Inflammatory macrophage treated with lipopolysaccharide for 1 hour (primary cell): ENCODE results near the gene HDAC6.
"Not testable (repeated sequence)": the region's sequence is repeated elsewhere in the genome, so short reads cannot be mapped to it uniquely, and the experiment has no call there.

Source experiments
- DNase-seq, 2 donors: peaks; one replicate each; pipeline ENCODE4 v3.0.0-alpha.2; 2020 to 2022

HDAC6 gene

GRCh38 chrX:48826876-48827653 lies 25.2 kb downstream of the HDAC6 start:
- no peak for DNase-seq

GRCh38 chrX:48827654-48827968 lies 25.7 kb downstream of the HDAC6 start:
- DNase-seq: no peak

- DNase-seq: no peak
Observed at GRCh38 chrX:48829016-48829735, 27.3 kb downstream of the HDAC6 start.

- DNase-seq: no peak
Observed at GRCh38 chrX:48831136-48831908, 29.5 kb downstream of the HDAC6 start.

GRCh38 chrX:48831909-48832291 lies 30.0 kb downstream of the HDAC6 start:
- no peak for DNase-seq

- peak in 1 of 2 donors; percentile 3 for DNase-seq
Observed at GRCh38 chrX:48833542-48834138, 31.8 kb downstream of the HDAC6 start.

- no peak for DNase-seq
Observed at GRCh38 chrX:48834383-48834709, 32.5 kb downstream of the HDAC6 start.

- DNase-seq: no peak
Observed at GRCh38 chrX:48835524-48836329, 33.9 kb downstream of the HDAC6 start, which contains the start of gene PCSK1N. TSS of gene PCSK1N (minus strand) at chrX:48835610. CDS start at chrX:48835532, 78 bp downstream.

- no peak for DNase-seq
Observed at GRCh38 chrX:48839686-48840085, 37.8 kb downstream of the HDAC6 start.

GRCh38 chrX:48848847-48849246 lies 47.0 kb downstream of the HDAC6 start:
- DNase-seq: no peak

- DNase-seq: no peak
Observed at GRCh38 chrX:48852857-48853256, 51.0 kb downstream of the HDAC6 start.

- DNase-seq: not testable (repeated sequence)
Observed at GRCh38 chrX:48853494-48853893, 51.6 kb downstream of the HDAC6 start.

GRCh38 chrX:48854121-48854804 lies 52.4 kb downstream of the HDAC6 start:
- not testable (repeated sequence) for DNase-seq

GRCh38 chrX:48854898-48855297 lies 53.0 kb downstream of the HDAC6 start:
- peak in 1 of 2 donors; percentile 1 for DNase-seq

- no peak for DNase-seq
Observed at GRCh38 chrX:48864210-48864609, 62.3 kb downstream of the HDAC6 start.

GRCh38 chrX:48872017-48872416 lies 70.2 kb downstream of the HDAC6 start:
- not testable (repeated sequence) for DNase-seq
